ENCODE results near the gene SPN. TPM values are rescaled to one million over a fixed set of nuclear protein-coding genes. Genes with fewer than 3 reads are reported as not detected.

The SPN gene
- total RNA-seq, 5 donors from 2014 or later (not counting 1 experiment from before 2014, with no cell fraction given): 124 to 172 (median 161) TPM

DNA sequence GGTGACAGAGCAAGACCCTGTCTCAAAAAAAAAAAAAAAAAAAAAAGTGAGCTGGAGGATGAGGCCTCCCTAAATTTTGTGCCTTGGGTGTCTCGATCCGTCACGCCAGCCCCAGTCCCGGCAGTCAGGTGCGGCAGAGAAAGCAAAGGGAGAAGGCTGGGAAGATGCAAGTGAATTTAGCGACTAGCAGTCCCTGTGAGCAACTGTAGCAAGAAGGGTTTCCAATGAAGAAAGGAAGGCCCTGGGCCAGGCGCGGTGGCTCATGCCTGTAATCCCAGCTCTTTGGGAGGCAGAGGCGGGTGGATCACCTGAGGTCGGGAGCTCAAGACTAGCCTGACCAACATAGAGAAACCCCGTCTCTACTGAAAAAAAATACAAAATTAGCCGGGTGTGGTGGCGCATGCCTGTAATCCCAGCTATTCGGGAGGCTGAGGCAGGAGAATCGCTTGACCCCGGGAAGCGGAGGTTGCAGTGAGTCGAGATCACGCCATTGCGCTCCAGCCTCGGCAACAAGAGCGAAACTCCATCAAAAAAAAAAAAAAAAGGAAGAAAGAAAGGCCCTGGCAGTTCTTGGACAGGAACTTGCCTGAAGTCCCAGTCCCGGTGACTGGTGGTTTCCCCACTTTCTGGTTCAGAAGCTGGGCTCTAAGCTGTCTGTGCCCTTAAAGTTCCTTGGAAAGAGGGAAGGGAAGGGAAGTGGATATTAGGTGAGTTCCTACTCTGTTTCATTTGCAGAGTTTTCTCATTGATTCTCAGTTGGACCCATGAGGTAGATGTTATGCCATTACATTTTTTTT lies 14.1 kb downstream of the SPN start:
- H3K4me3 ChIP-seq (ENCODE audit: control insufficient read depth in 1 of 2, extremely low read depth in 1 of 2, low read length in 1 of 2): no peak overlapping the region
- ATAC-seq (replicated peaks in 1 of 4) (no peak), DNase-seq (no peak)
- no peaks in the 10 kb centered on the region for H3K9me3 ChIP-seq
- ChIA-PET POLR2A (interaction anchor here in 1 of 2 donors (0.7 kb wide), 1 partner anchor 35 kb away, joined by 4 read pairs; no protein-coding TSS in a partner anchor), CTCF (interaction anchor here (0.6 to 1.5 kb wide), 4 partner anchors 9 to 378 kb away, joined by 3 to 6 read pairs (median 4); no protein-coding TSS in a partner anchor)
- Mint-ChIP-seq H3K27me3 (no peaks in the 10 kb centered on the region), H3K4me1 (peaks cover 17 to 29% (median 27%) of the 10 kb centered on the region in 3 donors), H3K9me3 (no peaks in the 10 kb centered on the region), H3K36me3 (no peaks in the 10 kb centered on the region), H3K4me3 (no peak overlapping the region), H3K27ac (peak overlapping the region in 1 of 2 donors; percentile 22)
- WGBS (ENCODE audit: insufficient coverage): 96% methylated on average over 19 of the region's 23 CpGs
- H3K4me1 ChIP-seq (ENCODE audit: control insufficient read depth in 1 of 2, extremely low read depth in 1 of 2, insufficient read depth in 2 of 2, low read length in 2 of 2): peaks cover 4 to 25% of the 10 kb centered on the region in 2 experiments
- H3K27ac ChIP-seq (ENCODE audit: low read length): no peak overlapping the region
- H3K27me3 ChIP-seq (replicated peaks in 1 of 2; ENCODE audit: control insufficient read depth in 2 of 2, extremely low read depth in 1 of 2, insufficient read depth in 2 of 2, low read length in 1 of 2): no peaks in the 10 kb centered on the region
- H3K36me3 ChIP-seq (ENCODE audit: control insufficient read depth in 2 of 2, extremely low read depth in 1 of 2, insufficient read depth in 1 of 2, low read length in 1 of 2): no peaks in the 10 kb centered on the region

DNA sequence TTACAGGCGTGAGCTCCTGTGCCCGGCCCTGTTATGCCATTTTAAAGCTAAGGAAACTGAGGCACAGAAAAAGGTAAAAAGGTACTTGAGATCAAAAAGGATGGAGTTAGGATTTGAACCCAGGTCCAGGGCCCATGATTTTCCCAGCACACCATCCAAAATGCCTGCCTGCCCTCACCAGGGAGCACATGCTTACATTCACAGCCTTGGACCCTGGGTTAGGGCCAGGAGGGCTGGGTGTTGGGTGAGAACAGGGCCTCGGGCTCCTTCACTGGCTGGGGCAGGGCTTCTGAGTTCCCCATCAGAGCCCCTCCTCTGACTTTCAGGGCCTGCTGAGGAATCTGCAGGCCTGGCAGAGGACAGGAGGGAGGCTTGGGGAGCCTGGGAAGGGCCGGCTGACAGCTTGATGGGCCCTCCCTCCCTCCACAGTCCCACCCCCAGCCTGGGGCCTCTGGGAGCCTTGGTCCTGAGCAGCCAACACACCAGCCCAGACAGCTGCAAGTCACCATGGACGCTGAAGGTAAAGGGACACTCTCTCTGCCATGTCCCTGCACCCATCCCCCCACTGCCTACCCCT lies 15.7 kb downstream of the SPN start, which contains the start of gene QPRT:
TSS of gene QPRT (plus strand) at position 490 of the 577 bp plus-strand sequence. CDS start at position 508, 18 bp downstream.
- Mint-ChIP-seq H3K9me3 (no peaks in the 10 kb centered on the region), H3K27ac (peak within 1 kb of the TSS; percentile 79 to 90), H3K4me3 (peak within 1 kb of the TSS; percentile 53 to 70 (median 53)), H3K36me3 (no peaks in the 10 kb centered on the region), H3K27me3 (no peaks in the 10 kb centered on the region), H3K4me1 (peaks cover 17 to 27% (median 18%) of the 10 kb centered on the region in 3 donors)
- no peaks in the 10 kb centered on the region for H3K27me3 ChIP-seq (replicated peaks in 1 of 2; ENCODE audit: control insufficient read depth in 2 of 2, extremely low read depth in 1 of 2, insufficient read depth in 2 of 2, low read length in 1 of 2)
- WGBS (ENCODE audit: insufficient coverage): 57% methylated on average over 1 of the region's 5 CpGs
- ATAC-seq (replicated peaks in 1 of 4) (peak in 1 of 4 experiments; percentile 6), DNase-seq (no peak)
- H3K9me3 ChIP-seq: no peaks in the 10 kb centered on the region
- H3K36me3 ChIP-seq (ENCODE audit: control insufficient read depth in 2 of 2, extremely low read depth in 1 of 2, insufficient read depth in 1 of 2, low read length in 1 of 2): no peaks in the 10 kb centered on the region
- no peak within 1 kb of the TSS for H3K27ac ChIP-seq (ENCODE audit: low read length)
- ChIA-PET CTCF (interaction anchor here in 1 of 2 donors (0.7 to 1.0 kb wide), 2 partner anchors 137 to 169 kb away, joined by 4 to 7 read pairs; partner anchors contain the start of gene PAGR1), POLR2A (no interaction called here)
- peak within 1 kb of the TSS in 1 of 2 donors; percentile 3 for H3K4me3 ChIP-seq (ENCODE audit: control insufficient read depth in 1 of 2, extremely low read depth in 1 of 2, low read length in 1 of 2)
- peaks cover 4 to 25% of the 10 kb centered on the region in 2 experiments for H3K4me1 ChIP-seq (ENCODE audit: control insufficient read depth in 1 of 2, extremely low read depth in 1 of 2, insufficient read depth in 2 of 2, low read length in 2 of 2)

DNA sequence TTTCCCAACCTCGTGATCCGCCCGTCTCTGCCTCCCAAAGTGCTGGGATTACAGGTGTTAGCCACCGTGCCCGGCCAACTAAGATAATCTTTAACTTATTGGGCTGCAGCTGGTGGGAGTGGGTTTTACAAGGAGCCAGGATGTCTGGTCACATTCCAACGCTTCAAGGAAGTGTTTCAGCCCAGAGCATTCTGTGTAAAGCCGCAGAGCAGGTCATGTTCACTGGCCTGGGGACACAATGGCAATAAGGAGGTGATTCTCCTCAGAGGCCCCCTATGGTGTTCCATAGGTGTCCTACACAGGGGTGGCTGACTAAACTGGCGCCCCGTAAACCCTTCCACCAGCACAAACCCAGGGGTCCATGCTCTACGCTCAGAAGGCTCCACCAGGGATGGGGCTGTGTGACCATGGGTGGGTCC lies 17.1 kb downstream of the SPN start:
- DNase-seq (no peak), ATAC-seq (replicated peaks in 1 of 4) (no peak)
- Histone ChIP-seq H3K27me3 (replicated peaks in 1 of 2; ENCODE audit: control insufficient read depth in 2 of 2, extremely low read depth in 1 of 2, insufficient read depth in 2 of 2, low read length in 1 of 2) (no peaks in the 10 kb centered on the region), H3K36me3 (ENCODE audit: control insufficient read depth in 2 of 2, extremely low read depth in 1 of 2, insufficient read depth in 1 of 2, low read length in 1 of 2) (no peaks in the 10 kb centered on the region), H3K9me3 (no peaks in the 10 kb centered on the region), H3K4me3 (ENCODE audit: control insufficient read depth in 1 of 2, extremely low read depth in 1 of 2, low read length in 1 of 2) (no peak overlapping the region), H3K4me1 (ENCODE audit: control insufficient read depth in 1 of 2, extremely low read depth in 1 of 2, insufficient read depth in 2 of 2, low read length in 2 of 2) (peaks cover 4 to 25% of the 10 kb centered on the region in 2 experiments), H3K27ac (ENCODE audit: low read length) (no peak overlapping the region)
- 100% methylated on average over 3 of the region's 10 CpGs for WGBS (ENCODE audit: insufficient coverage)
- peak overlapping the region in 2 of 3 donors; percentile 6 to 53 for H3K4me3 Mint-ChIP-seq
- peaks cover 12 to 23% (median 17%) of the 10 kb centered on the region in 3 donors for H3K4me1 Mint-ChIP-seq
- H3K36me3 Mint-ChIP-seq: no peaks in the 10 kb centered on the region
- CTCF ChIA-PET: interaction anchor here in 1 of 2 donors (0.6 to 1.0 kb wide), 5 partner anchors 19 to 375 kb away, joined by 3 to 9 read pairs (median 3); no protein-coding TSS in a partner anchor
- POLR2A ChIA-PET: interaction anchor here (0.5 to 0.6 kb wide), 2 partner anchors 25 to 124 kb away, joined by 4 read pairs; no protein-coding TSS in a partner anchor
- no peaks in the 10 kb centered on the region for H3K9me3 Mint-ChIP-seq
- H3K27ac Mint-ChIP-seq: peak overlapping the region in 1 of 2 donors; percentile 90
- H3K27me3 Mint-ChIP-seq: no peaks in the 10 kb centered on the region

DNA sequence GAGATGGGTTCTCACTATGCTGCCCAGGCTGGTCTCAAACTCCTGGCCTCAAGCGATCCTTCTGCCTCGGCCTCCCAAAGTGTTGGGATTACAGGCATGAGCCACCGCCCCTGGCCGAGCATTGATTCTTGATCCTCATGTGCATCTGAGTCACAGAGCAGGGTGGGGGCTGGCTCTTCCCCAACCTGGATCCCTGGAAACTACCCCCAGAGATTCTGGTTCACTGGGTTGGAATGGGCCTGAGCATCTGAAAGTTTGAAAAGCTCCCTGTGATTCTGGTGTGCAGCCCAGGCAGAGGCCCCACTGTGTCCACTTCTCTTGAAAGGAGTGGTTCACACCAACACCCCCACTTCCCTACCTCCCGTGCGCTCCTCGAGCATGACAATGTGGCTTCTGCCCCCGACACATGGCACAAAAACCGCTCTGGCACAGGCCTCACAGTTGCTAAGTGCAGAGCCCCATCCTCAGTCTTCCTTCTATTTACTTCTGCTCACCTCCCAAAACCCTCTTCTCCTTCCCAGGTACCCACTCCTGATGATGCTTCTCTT lies 20.6 kb downstream of the SPN start:
- peaks cover 17 to 23% (median 21%) of the 10 kb centered on the region in 3 donors for H3K4me1 Mint-ChIP-seq
- no peak overlapping the region for H3K4me3 ChIP-seq (ENCODE audit: control insufficient read depth in 1 of 2, extremely low read depth in 1 of 2, low read length in 1 of 2)
- CTCF ChIA-PET: no interaction called here
- H3K4me3 Mint-ChIP-seq: no peak overlapping the region
- no peaks in the 10 kb centered on the region for H3K9me3 Mint-ChIP-seq
- DNase-seq: no peak
- 92% methylated on average over 7 of the region's 9 CpGs for WGBS (ENCODE audit: insufficient coverage)
- no peaks in the 10 kb centered on the region for H3K36me3 ChIP-seq (ENCODE audit: control insufficient read depth in 2 of 2, extremely low read depth in 1 of 2, insufficient read depth in 1 of 2, low read length in 1 of 2)
- no peaks in the 10 kb centered on the region for H3K27me3 ChIP-seq (replicated peaks in 1 of 2; ENCODE audit: control insufficient read depth in 2 of 2, extremely low read depth in 1 of 2, insufficient read depth in 2 of 2, low read length in 1 of 2)
- H3K27me3 Mint-ChIP-seq: no peaks in the 10 kb centered on the region
- H3K36me3 Mint-ChIP-seq: no peaks in the 10 kb centered on the region
- no peak for ATAC-seq (replicated peaks in 1 of 4)
- H3K4me1 ChIP-seq (ENCODE audit: control insufficient read depth in 1 of 2, extremely low read depth in 1 of 2, insufficient read depth in 2 of 2, low read length in 2 of 2): peaks cover 5 to 26% of the 10 kb centered on the region in 2 experiments
- POLR2A ChIA-PET: no interaction called here
- no peaks in the 10 kb centered on the region for H3K9me3 ChIP-seq
- no peak overlapping the region for H3K27ac ChIP-seq (ENCODE audit: low read length)
- no peak overlapping the region for H3K27ac Mint-ChIP-seq

DNA sequence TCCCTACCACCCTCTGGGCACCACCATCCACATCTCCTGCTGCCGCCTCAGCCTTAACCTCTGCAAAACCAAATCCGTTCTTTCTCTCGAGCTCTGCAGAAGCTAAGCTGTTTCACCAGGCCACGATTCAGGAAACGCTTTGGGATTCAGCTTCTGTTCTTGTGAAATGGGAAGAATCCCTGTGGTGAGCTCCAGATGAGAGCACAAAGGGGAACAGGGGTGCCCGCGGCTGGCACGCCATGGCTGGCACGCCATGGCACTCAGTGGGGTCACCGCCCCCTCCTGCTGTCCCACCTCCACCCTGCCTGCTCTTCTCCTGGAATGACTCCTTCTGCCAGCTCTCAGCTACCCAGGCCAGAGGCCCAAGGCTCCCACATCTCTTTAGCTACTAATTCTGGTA lies 21.6 kb downstream of the SPN start:
- Mint-ChIP-seq H3K4me3 (no peak overlapping the region), H3K27me3 (no peaks in the 10 kb centered on the region), H3K9me3 (no peaks in the 10 kb centered on the region), H3K27ac (no peak overlapping the region), H3K4me1 (peaks cover 11 to 21% (median 16%) of the 10 kb centered on the region in 3 donors), H3K36me3 (no peaks in the 10 kb centered on the region)
- no peaks in the 10 kb centered on the region for H3K9me3 ChIP-seq
- POLR2A ChIA-PET: interaction anchor here in 1 of 2 donors (0.5 kb wide), 1 partner anchor 72 kb away, joined by 3 read pairs; no protein-coding TSS in a partner anchor
- ATAC-seq (replicated peaks in 1 of 4) (no peak), DNase-seq (no peak)
- CTCF ChIA-PET: no interaction called here
- H3K27me3 ChIP-seq (replicated peaks in 1 of 2; ENCODE audit: control insufficient read depth in 2 of 2, extremely low read depth in 1 of 2, insufficient read depth in 2 of 2, low read length in 1 of 2): no peaks in the 10 kb centered on the region
- no peak overlapping the region for H3K27ac ChIP-seq (ENCODE audit: low read length)
- H3K4me1 ChIP-seq (ENCODE audit: control insufficient read depth in 1 of 2, extremely low read depth in 1 of 2, insufficient read depth in 2 of 2, low read length in 2 of 2): peaks cover 2 to 15% of the 10 kb centered on the region in 2 experiments
- no peaks in the 10 kb centered on the region for H3K36me3 ChIP-seq (ENCODE audit: control insufficient read depth in 2 of 2, extremely low read depth in 1 of 2, insufficient read depth in 1 of 2, low read length in 1 of 2)
- WGBS (ENCODE audit: insufficient coverage): 96% methylated on average over 9 of the region's 10 CpGs
- H3K4me3 ChIP-seq (ENCODE audit: control insufficient read depth in 1 of 2, extremely low read depth in 1 of 2, low read length in 1 of 2): no peak overlapping the region

DNA sequence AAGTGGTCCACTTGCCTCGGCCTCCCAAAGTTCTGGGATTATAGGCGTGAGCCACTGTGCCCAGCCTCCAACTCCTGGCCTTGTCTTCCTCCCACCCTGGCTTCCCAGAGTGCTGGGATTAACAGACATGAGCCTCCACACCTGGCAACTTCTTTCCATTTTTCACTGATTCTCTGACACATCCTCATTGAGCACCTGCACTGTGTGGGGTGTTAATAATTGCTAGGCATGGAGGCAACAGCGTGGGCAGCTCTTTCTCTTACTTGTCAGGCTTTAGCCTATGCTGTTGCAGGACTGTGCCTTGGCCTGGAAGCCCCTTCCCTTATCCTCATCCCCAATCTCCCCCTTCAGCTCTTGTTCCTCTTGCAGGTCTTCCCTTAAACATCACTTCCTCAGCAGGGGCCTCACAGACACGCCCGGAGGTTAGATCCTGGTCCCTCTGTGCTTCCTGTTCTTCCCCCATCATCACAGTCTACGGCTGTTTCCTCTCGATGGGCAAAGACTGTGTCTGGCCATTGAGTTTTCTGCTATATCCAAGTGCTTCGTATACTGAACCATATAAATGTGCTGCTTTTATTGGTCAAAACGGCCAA lies 23.8 kb downstream of the SPN start:
- ChIA-PET CTCF (interaction anchor here (0.5 to 1.2 kb wide), 5 partner anchors 10 to 228 kb away, joined by 3 to 6 read pairs (median 3); no protein-coding TSS in a partner anchor), POLR2A (no interaction called here)
- H3K4me1 Mint-ChIP-seq: peaks cover 9 to 15% (median 10%) of the 10 kb centered on the region in 3 donors
- H3K4me3 Mint-ChIP-seq: no peak overlapping the region
- no peaks in the 10 kb centered on the region for H3K36me3 Mint-ChIP-seq
- H3K27ac ChIP-seq (ENCODE audit: low read length): no peak overlapping the region
- DNase-seq (no peak), ATAC-seq (replicated peaks in 1 of 4) (no peak)
- no peak overlapping the region for H3K4me3 ChIP-seq (ENCODE audit: control insufficient read depth in 1 of 2, extremely low read depth in 1 of 2, low read length in 1 of 2)
- 62% methylated on average over 8 of the region's 9 CpGs for WGBS (ENCODE audit: insufficient coverage)
- H3K4me1 ChIP-seq (ENCODE audit: control insufficient read depth in 1 of 2, extremely low read depth in 1 of 2, insufficient read depth in 2 of 2, low read length in 2 of 2): peaks cover 2 to 11% of the 10 kb centered on the region in 2 experiments
- H3K9me3 Mint-ChIP-seq: no peaks in the 10 kb centered on the region
- H3K9me3 ChIP-seq: no peaks in the 10 kb centered on the region
- no peaks in the 10 kb centered on the region for H3K36me3 ChIP-seq (ENCODE audit: control insufficient read depth in 2 of 2, extremely low read depth in 1 of 2, insufficient read depth in 1 of 2, low read length in 1 of 2)
- no peaks in the 10 kb centered on the region for H3K27me3 Mint-ChIP-seq
- H3K27ac Mint-ChIP-seq: no peak overlapping the region
- H3K27me3 ChIP-seq (replicated peaks in 1 of 2; ENCODE audit: control insufficient read depth in 2 of 2, extremely low read depth in 1 of 2, insufficient read depth in 2 of 2, low read length in 1 of 2): no peaks in the 10 kb centered on the region
